KOPT-K1 (cell line): Measurements from ENCODE around the gene UNC119B.

Experiments used
- H3K27ac ChIP-seq: fragments of 200-600 bp; sonication (generic); 2 replicates; pipeline ENCODE4 v1.5.1; 2016; ENCODE audit warnings: antibody characterized with exemption, mild to moderate bottlenecking, low read depth, low read length; ENCODE audit not compliant: poor library complexity, severe bottlenecking
- H3K36me3 ChIP-seq: fragments of 200-600 bp; sonication (generic); 2 replicates; pipeline ENCODE4 v1.5.1; 2017; ENCODE audit warnings: antibody characterized with exemption, mild to moderate bottlenecking, low read length, moderate library complexity; ENCODE audit not compliant: insufficient read depth
- H3K9me3 ChIP-seq: fragments of 200-600 bp; sonication (generic); 2 replicates; pipeline ENCODE4 v1.5.1; 2017; ENCODE audit warnings: antibody characterized with exemption, low read length, mild to moderate bottlenecking; ENCODE audit not compliant: insufficient read depth, poor library complexity, severe bottlenecking

The UNC119B gene

DNA sequence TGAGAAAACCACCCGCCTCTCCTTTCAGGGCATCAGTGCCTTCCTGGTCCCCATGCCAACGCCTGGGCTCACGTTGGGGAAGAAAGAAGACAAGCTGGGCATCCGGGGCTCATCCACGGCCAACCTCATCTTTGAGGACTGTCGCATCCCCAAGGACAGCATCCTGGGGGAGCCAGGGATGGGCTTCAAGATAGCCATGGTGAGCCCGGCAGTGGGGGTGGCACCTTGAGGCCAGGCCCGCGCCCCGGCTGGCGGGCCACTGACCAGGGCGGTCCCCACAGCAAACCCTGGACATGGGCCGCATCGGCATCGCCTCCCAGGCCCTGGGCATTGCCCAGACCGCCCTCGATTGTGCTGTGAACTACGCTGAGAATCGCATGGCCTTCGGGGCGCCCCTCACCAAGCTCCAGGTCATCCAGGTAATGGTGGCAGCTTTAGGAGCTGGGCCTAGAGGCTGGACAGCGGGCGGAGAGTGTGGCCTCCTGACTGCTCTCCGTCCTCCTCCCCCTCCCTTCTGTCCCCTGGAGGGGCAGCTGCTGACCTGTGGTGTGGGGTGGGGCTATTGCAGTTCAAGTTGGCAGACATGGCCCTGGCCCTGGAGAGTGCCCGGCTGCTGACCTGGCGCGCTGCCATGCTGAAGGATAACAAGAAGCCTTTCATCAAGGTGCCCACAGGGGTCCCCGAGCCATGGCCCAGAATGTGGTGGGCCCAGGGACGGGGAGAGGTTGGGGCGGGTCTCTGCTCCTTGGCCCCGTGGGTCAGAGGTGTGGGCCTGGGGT lies 28.2 kb downstream of the UNC119B start:
- peaks cover 20% of the 10 kb centered on the region; the same call in 1 of the 2 replicates for H3K36me3 ChIP-seq
- H3K27ac ChIP-seq: no peak overlapping the region
- H3K9me3 ChIP-seq: no peaks in the 10 kb centered on the region

DNA sequence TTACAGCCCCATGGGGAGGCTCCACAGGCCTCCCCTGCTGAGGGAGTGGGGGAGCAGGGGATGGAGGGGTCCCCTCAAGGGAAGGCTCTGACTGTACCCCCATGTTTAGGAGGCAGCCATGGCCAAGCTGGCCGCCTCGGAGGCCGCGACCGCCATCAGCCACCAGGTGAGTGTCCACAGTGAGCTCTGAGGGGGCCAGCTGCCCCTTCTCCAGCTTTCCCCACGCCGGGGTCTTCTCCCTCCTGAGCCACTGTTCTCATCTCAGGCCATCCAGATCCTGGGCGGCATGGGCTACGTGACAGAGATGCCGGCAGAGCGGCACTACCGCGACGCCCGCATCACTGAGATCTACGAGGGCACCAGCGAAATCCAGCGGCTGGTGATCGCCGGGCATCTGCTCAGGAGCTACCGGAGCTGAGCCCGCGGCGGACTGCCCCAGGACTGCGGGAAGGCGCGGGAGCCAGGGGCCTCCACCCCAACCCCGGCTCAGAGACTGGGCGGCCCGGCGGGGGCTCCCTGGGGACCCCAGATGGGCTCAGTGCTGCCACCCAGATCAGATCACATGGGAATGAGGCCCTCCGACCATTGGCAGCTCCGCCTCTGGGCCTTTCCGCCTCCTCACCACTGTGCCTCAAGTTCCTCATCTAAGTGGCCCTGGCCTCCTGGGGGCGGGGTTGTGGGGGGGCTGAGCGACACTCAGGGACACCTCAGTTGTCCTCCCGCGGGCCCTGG lies 28.9 kb downstream of the UNC119B start:
- H3K27ac ChIP-seq: no peak overlapping the region
- peaks cover 18% of the 10 kb centered on the region; the same call in 1 of the 2 replicates for H3K36me3 ChIP-seq
- no peaks in the 10 kb centered on the region for H3K9me3 ChIP-seq

DNA sequence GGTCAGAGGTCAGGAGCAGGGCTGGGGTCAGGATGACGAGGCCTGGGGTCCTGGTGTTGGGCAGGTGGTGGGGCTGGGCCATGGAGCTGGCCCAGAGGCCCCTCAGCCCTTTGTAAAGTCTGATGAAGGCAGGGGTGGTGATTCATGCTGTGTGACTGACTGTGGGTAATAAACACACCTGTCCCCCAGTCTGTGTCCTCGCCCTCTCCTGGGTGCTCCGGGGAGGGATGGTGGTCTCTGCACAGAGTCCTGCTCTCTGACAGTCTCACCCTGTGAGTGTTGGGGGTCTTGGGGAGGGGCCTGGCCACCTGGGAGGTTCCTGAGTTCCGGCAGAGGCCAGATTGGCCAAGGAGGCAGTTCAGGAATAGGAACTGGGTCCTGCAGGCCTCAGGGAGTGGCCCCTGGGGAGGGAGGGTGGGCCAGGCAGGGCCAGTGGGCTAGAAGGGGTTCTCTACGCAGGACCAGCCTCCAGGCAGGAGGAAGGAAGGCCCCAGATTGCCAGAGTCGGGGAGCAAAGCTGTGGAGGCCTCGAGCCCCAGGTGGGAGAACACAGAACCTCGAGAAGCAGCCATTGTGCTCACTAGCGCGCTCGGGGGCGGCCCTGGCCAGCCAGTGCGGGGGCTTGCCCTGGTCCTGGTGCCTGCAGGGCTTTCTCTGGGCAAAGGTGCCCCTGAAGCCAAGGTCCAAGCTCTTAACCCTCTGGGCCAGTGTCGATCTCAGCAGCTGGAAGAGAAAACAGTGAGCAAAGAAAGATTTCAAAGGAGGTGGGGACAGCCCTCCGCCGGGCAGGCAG lies 29.8 kb downstream of the UNC119B start:
- no peak overlapping the region for H3K27ac ChIP-seq
- H3K9me3 ChIP-seq: no peaks in the 10 kb centered on the region

DNA sequence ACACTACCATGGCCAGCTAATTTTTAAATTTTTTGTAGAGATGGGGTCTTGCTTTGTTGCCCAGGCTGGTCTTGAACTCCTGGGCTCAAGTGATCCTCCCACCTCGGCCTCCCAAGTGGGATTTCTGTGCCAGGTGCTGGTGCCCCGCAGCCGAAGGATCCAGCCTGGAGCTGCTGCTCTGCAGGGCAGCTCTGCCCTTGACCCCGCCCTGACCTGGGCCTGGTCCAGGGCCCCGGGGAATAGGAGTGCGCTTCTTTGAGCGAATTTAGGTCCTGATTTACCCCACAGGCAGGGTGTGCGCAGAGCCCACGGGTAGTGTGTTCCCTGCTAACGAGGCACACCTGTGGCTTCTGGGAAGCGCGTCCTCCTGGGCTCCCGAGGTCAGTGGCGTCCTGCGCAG lies 30.6 kb downstream of the UNC119B start:
- Histone ChIP-seq H3K27ac (no peak overlapping the region), H3K9me3 (no peaks in the 10 kb centered on the region), H3K36me3 (peaks cover 16% of the 10 kb centered on the region; the same call in 1 of the 2 replicates)

More for the DNA sequence above, 29.8 kb downstream of the UNC119B start:
- H3K36me3 ChIP-seq: peaks cover 16% of the 10 kb centered on the region; the same call in 1 of the 2 replicates

DNA sequence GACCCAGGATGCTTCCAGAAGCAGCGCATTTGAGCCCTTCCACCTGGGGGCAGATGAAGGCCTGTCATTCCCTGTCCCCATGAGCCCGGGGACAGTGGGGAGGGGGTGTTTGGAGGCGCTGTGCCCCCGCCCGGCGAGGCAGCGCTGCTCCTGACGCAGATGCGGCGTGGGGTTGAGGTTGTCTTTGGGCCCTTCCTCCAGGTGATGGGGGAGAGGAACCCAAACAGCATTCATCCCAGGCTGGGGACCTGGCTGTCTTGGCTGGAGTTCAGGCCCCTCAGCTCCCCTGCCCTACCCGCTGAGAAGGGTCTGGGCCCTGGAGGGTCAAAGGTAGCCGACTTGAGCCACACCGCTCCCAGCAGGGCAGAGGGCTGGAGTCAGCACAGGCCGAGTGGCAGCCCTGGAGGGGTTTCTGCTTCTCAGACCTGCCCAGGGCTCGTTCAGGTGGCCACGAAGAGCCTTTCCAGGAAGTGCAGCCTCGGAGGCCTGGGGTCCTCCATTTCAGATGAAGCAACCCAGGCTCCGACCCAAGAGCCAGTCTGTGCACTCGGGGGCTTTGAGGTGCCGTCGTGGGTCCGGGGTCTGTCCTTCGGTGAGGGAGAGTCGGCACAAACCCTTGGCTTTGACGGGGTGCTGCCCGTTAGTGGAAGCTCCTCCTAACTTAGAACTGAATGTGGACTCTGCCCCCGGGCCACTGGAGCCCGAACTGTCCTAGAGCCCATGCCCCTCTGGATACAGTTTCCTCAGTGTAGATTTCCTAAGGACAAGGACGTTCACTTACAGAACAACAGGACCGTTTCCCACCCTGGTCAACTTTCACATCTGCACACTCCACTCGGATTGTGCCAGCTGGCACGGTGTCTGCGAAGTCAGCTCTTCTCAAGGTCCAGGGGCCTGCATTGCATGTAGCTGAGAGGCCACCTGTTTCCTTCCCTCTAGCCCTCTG lies 31.5 kb downstream of the UNC119B start:
- H3K27ac ChIP-seq: no peak overlapping the region
- no peaks in the 10 kb centered on the region for H3K9me3 ChIP-seq
- peaks cover 16% of the 10 kb centered on the region; the same call in 1 of the 2 replicates for H3K36me3 ChIP-seq

DNA sequence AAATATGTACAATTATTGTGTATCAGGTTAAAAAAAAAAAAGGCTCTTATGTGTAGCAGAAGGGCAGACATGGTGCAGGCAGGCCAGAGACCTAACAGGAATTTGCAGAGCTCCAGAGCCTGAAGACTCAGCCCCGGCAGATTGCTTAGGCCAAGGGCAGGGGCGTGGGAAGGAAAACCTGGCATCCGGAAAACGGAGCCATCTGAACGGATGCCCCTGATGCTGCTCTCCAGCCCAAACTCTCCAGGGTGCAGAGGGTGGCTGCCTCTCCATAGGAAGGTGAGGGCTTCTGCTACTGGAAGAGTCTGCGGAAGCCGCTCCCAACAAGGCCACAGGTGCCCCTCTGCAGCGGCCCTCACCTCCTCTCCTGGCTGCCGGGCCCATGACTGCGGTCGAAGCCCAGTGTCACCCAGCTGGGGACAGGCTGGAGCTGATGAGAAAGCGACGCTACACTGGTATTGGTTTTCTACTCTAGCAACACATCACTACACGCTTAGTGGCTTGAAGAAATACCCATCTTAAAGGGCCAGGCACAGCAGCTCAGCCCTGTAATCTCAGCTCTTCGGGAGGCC lies 34.8 kb downstream of the UNC119B start:
- Histone ChIP-seq H3K36me3 (no peaks in the 10 kb centered on the region), H3K27ac (no peak overlapping the region), H3K9me3 (no peaks in the 10 kb centered on the region)

DNA sequence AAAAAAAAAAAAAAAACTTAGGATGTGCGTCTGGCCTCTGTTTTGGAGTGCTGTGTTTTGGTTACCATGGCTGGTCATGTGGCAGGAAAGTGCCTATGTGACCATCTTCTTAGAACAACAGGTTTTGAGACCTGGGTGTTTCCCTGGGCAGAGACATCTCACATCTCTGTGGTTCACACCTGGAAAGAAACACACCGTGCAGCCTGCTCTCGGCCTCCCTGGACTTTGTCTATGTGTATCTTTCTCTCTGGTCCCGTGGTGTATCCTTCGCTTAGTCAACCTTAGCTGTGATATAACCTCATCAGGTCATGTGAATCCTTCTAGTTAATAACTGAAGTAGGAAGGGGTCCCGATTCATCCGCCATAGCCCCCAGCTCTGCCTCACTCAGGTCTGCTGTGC lies 38.0 kb downstream of the UNC119B start:
- no peaks in the 10 kb centered on the region for H3K36me3 ChIP-seq
- no peak overlapping the region for H3K27ac ChIP-seq
- H3K9me3 ChIP-seq: no peaks in the 10 kb centered on the region

DNA sequence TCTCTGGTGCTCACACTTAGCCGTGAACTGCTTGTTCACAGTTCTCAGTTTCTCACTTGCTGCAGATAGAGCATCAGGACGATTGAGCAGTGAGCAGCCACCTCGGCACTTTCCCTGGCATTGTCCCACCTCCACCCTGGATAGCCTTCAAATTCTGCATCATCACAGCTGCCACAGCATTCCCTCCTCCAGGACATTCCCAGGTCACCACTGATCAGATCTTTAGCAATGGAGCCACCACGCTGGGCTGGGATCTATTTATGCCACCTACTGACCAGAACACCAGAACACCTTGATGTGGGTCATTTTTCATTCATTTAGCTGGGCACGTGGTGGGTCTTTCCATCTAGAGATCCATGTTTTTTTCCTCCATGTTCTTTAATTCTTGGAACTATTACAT lies 39.0 kb downstream of the UNC119B start:
- Histone ChIP-seq H3K36me3 (no peaks in the 10 kb centered on the region), H3K9me3 (no peaks in the 10 kb centered on the region), H3K27ac (no peak overlapping the region)

DNA sequence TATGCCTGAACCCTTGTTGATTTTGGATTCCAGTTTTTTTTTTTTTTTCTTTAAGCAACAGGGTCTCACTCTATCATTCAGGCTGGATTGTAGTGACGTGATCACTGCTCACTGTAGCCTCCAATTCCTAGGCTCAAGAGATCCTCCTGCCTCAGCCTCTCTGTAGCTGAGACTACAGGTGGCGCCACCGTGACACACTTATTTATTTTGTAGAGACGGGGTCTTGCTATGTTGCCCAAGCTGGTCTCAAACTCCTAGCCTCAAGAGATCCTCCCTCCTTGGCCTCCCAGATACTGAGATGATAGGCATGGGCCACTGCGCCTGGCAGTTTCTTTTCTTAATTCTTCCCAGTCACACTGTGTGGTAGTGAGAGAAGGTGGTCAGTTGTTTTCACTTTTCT lies 40.5 kb downstream of the UNC119B start:
- Histone ChIP-seq H3K9me3 (peaks cover 8% of the 10 kb centered on the region), H3K27ac (no peak overlapping the region)

DNA sequence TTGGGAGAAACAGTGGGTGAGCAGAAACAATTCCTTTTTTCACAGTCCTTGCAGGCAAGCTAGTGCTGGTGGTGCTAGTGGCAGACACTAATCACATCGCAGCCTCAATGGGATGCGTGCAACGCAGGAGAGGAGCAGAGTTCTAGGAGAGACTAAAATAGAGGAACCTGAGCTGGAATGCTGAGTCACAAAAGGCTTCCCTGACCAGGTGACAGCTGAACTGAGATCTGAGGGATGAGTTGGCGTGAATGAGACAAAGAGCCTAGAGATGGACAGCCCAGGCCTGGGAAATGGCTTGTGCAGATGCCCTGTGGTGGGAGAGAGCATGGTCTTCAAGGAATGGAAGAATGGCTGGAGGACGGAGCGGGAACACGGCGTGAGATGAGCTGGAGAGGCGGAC lies 41.1 kb downstream of the UNC119B start:
- no peak overlapping the region for H3K27ac ChIP-seq
- H3K36me3 ChIP-seq: no peaks in the 10 kb centered on the region

More for the DNA sequence above, 40.5 kb downstream of the UNC119B start:
- H3K36me3 ChIP-seq: no peaks in the 10 kb centered on the region

DNA sequence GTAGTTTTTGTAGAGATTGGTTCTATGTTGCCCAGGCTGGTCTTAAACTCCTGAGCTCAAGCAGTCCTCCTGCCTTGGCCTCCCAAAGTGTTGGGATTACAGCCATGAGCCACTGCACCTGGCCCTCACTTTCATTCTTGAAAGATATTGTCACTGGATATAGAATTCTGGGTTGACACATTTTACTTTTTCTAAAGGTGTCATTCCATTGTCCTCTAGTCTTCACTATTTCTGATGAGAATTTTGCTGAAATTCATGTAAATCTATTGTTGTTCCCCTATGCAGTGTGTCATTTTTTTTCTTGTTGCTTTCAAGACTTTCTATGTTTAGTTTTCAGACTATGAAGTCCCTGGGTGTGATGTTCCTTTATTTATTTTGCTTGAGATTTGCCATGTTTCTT lies 44.5 kb downstream of the UNC119B start:
- no peak overlapping the region for H3K27ac ChIP-seq
- peaks cover 8% of the 10 kb centered on the region for H3K9me3 ChIP-seq
- no peaks in the 10 kb centered on the region for H3K36me3 ChIP-seq

More for the DNA sequence above, 41.1 kb downstream of the UNC119B start:
- H3K9me3 ChIP-seq: peaks cover 8% of the 10 kb centered on the region

DNA sequence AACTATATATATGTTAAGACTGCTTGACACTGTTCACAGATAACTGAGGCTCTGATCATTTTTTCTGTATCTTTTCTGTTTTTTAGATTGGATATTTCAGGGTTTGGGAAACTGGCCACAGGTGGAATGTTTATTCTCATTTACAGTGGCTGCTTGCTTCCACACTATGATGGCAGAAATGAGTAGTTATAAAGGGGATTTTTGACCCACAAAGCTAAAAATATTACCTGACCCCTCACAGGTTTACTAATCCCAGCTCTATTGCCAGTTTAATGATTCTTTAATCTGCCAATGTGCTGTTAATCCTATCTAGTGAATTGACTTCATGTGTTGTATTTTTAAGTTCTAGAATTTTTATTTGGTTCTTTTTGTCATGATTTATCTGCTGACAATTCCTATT lies 45.0 kb downstream of the UNC119B start:
- Histone ChIP-seq H3K9me3 (peaks cover 8% of the 10 kb centered on the region), H3K27ac (no peak overlapping the region), H3K36me3 (no peaks in the 10 kb centered on the region)

DNA sequence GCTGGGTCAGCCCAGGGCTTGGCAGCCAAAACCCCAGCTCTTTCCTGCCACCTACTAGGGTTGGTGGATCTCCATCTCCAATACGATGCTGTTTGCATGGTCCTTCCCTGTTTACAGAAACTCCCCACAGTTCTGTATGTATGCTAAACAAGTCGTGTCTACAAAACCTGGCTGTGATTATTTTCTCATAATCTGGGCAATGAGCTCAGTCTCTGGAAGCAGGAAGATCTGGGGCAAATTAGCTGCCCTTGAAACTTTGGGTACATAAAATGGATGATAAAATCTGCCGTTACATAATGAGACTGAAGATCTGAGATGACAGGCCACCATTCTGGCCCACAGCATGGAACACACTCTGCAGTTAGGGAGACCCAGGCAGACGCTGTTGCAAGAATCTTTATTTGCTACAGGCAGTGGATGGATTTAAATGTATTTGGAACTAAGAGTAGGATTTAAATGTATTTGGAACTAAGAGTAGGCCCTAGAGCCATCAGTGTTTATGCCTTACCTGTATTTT lies 47.0 kb downstream of the UNC119B start:
- Histone ChIP-seq H3K27ac (no peak overlapping the region), H3K36me3 (peaks cover 15% of the 10 kb centered on the region)

DNA sequence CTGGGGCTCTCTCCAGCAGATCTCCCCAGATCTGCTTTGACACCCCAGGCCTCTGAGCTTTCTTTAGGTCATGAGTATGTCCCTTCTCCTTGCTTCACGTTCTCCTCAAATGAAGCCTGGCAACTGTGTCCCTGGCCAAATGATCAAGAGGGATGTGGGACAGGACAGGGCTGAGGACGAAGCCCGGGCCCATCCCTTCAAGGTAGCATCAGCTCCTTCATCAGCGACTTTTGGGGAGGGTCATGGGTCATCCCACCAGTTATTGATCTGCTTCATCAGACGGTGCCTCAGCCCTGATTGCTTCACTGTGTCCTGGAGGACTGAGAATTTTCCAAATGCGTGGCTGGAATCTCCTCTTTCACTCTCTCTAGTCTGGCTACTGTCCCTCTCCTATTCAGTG lies 47.7 kb downstream of the UNC119B start:
- Histone ChIP-seq H3K9me3 (peaks cover 8% of the 10 kb centered on the region), H3K36me3 (peaks cover 22% of the 10 kb centered on the region), H3K27ac (no peak overlapping the region)

More for the DNA sequence above, 47.0 kb downstream of the UNC119B start:
- H3K9me3 ChIP-seq: peaks cover 8% of the 10 kb centered on the region
